DOHH2 (cell line): ENCODE measurements around the gene COMT.

Source experiments
- H3F3A ChIP-seq: fragments of 200-600 bp; sonication (generic), shearing (Covaris generic); 2 replicates; pipeline ENCODE4 v1.6.0; 2016; ENCODE audit warnings: antibody characterized with exemption, mild to moderate bottlenecking; ENCODE audit not compliant: control insufficient read depth, insufficient read depth
- H3K27ac ChIP-seq: fragments of 200-600 bp; sonication (generic); 2 replicates; pipeline ENCODE4 v1.5.1; 2014; ENCODE audit warnings: low read depth, mild to moderate bottlenecking, low read length, moderate library complexity
- H3K27me3 ChIP-seq: fragments of 200-600 bp; sonication (generic); 2 replicates; pipeline ENCODE4 v1.6.1; 2014; ENCODE audit warnings: mild to moderate bottlenecking, low read length, mixed read lengths; ENCODE audit not compliant: control insufficient read depth
- H3K36me3 ChIP-seq: fragments of 200-600 bp; sonication (generic); 2 replicates; pipeline ENCODE4 v1.6.1; 2014; ENCODE audit warnings: mild to moderate bottlenecking, low read length, moderate library complexity, mixed read lengths; ENCODE audit not compliant: control insufficient read depth
- H3K4me1 ChIP-seq: fragments of 200-600 bp; sonication (generic); 2 replicates; pipeline ENCODE4 v1.6.1; 2014; ENCODE audit warnings: mild to moderate bottlenecking, low read length, mixed read lengths; ENCODE audit not compliant: control insufficient read depth
- H3K4me2 ChIP-seq: fragments of 200-600 bp; sonication (generic); 2 replicates; pipeline ENCODE4 v1.6.0; 2014; ENCODE audit warnings: mild to moderate bottlenecking, low read length, moderate library complexity
- H3K4me3 ChIP-seq: fragments of 200-600 bp; sonication (generic); 2 replicates; pipeline ENCODE4 v1.5.1; 2014; ENCODE audit warnings: mild to moderate bottlenecking, low read length, mixed read lengths
- H3K79me2 ChIP-seq: fragments of 200-600 bp; sonication (generic); 2 replicates; pipeline ENCODE4 v1.6.1; 2014; ENCODE audit warnings: mild to moderate bottlenecking, low read length, mixed read lengths; ENCODE audit not compliant: control insufficient read depth
- H3K9me2 ChIP-seq: fragments of 200-600 bp; sonication (generic); replicated peaks from 2 replicates; pipeline ENCODE4 v1.6.1; 2014; ENCODE audit warnings: mild to moderate bottlenecking, low read length, mixed read lengths; ENCODE audit not compliant: control insufficient read depth
- H3K9me3 ChIP-seq: fragments of 200-600 bp; sonication (generic); 2 replicates; pipeline ENCODE4 v1.6.1; 2014; ENCODE audit warnings: antibody characterized with exemption, low read length, mixed read lengths; ENCODE audit not compliant: control insufficient read depth, insufficient read depth
- H4K20me1 ChIP-seq: fragments of 200-600 bp; sonication (generic); 2 replicates; pipeline ENCODE4 v1.6.0; 2014; ENCODE audit warnings: low read depth, mild to moderate bottlenecking, antibody characterized with exemption, low read length, moderate library complexity; ENCODE audit not compliant: control insufficient read depth, insufficient read depth
- CTCF ChIP-seq: fragments of 200-600 bp; sonication (generic); IDR thresholded peaks from one replicate; pipeline ENCODE4 v1.5.1; 2014; ENCODE audit warnings: antibody characterized with exemption, mild to moderate bottlenecking, low read depth, low read length; ENCODE audit not compliant: poor library complexity, severe bottlenecking
- EZH2phosphoT487 ChIP-seq: fragments of 200-600 bp; sonication (generic); IDR thresholded peaks from 2 replicates; pipeline ENCODE4 v1.6.1; 2017; ENCODE audit warnings: borderline replicate concordance, mild to moderate bottlenecking, antibody characterized with exemption, low read length, moderate library complexity, mixed read lengths

Gene COMT

DNA sequence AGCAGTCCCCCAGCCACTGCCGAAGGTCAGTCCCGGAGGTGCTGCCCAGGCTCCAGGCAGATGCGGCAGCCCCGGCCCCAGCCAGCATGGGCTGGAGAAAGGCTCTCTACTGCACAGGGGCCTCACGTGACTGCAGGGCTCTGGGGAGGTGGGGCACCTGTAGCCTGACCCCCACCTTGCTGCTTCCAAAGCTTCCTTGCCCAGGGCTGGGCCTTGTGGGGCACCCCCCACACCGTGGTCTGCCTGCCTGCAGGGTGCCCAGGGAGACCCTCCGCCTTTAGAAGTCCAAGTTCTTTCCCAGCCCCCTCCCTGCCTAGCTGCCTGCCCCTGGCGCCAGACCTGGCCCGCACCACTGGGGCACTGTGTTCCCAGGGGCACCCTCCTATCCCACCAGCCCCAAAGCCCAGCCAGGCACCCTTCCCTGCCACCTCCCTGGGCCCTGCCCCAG lies 28.5 kb downstream of the COMT start:
- Histone ChIP-seq H3K4me1 (peaks cover 12% of the 10 kb centered on the region), H3K27ac (no peak overlapping the region), H3K79me2 (no peaks in the 10 kb centered on the region), H3K4me3 (no peak overlapping the region), H3F3A (no peaks in the 10 kb centered on the region), H3K9me2 (no peaks in the 10 kb centered on the region), H3K36me3 (peaks cover 17% of the 10 kb centered on the region; the same call in 1 of the 2 replicates), H3K9me3 (no peaks in the 10 kb centered on the region), H3K4me2 (no peak overlapping the region), H4K20me1 (no peaks in the 10 kb centered on the region), H3K27me3 (no peaks in the 10 kb centered on the region)
- TF ChIP-seq EZH2phosphoT487 (no peak), CTCF (no peak)

DNA sequence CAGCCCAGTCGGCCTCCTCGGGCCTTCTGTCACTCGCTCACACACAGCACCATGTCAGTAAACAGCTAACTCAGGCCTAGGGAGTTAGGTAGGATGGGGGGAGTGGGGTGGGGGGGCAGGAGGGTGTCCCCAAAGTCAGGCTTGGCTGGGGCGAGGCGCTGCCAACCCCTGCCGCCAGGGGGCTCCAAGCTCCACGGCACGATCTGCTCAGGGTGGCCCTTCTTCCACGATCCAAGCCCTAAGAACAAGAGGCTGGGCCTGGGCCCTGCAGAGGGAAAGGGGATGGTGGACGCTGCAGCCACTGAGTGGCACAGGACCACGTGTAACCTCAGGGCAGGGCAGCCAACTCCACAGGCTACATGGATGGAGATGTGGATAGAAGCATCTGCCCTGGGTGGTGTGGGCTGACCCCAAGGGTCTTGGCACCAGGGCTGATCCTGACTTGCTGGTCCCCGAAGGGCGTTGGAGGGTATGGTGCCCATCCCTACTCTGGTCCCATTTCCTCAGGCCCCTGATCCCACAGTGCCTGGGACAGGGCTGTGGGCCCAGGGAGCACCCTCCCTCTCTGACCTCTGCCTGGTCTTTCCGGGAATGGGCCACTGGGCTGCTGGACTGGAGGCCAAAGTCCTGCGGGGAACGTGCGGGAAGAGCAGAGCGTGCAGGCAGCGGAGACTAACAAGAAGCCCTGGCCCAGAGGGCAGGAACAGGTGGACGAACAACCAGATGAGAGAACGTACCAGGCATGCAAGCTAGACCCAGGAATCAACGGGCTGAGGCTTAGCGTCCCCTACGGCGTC lies 29.1 kb downstream of the COMT start:
- H3K9me3 ChIP-seq, result no peaks in the 10 kb centered on the region
- no peaks in the 10 kb centered on the region for H3K27me3 ChIP-seq
- TF ChIP-seq EZH2phosphoT487 (no peak), CTCF (peak; percentile 95)
- no peak overlapping the region for H3K4me3 ChIP-seq
- H3F3A ChIP-seq, result no peaks in the 10 kb centered on the region
- peaks cover 16% of the 10 kb centered on the region for H3K4me1 ChIP-seq
- H3K36me3 ChIP-seq, result peaks cover 17% of the 10 kb centered on the region; the same call in 1 of the 2 replicates
- H4K20me1 ChIP-seq, result no peaks in the 10 kb centered on the region
- H3K9me2 ChIP-seq, result no peaks in the 10 kb centered on the region
- H3K27ac ChIP-seq, result no peak overlapping the region
- H3K4me2 ChIP-seq, result no peak overlapping the region
- H3K79me2 ChIP-seq, result no peaks in the 10 kb centered on the region

- no peaks in the 10 kb centered on the region for H3K79me2 ChIP-seq
- peaks cover 17% of the 10 kb centered on the region; the same call in 1 of the 2 replicates for H3K36me3 ChIP-seq
- no peak overlapping the region for H3K4me3 ChIP-seq
- H3K9me3 ChIP-seq, result no peaks in the 10 kb centered on the region
- no peaks in the 10 kb centered on the region for H3K27me3 ChIP-seq
- no peaks in the 10 kb centered on the region for H3K9me2 ChIP-seq
- TF ChIP-seq EZH2phosphoT487 (no peak), CTCF (no peak)
- H3F3A ChIP-seq, result no peaks in the 10 kb centered on the region
- no peak overlapping the region for H3K27ac ChIP-seq
- H4K20me1 ChIP-seq, result no peaks in the 10 kb centered on the region
- peaks cover 16% of the 10 kb centered on the region for H3K4me1 ChIP-seq
- H3K4me2 ChIP-seq, result no peak overlapping the region
Observed at GRCh38 chr22:19971276-19972124, 29.9 kb downstream of the COMT start.
